ENCODE measurements around the gene MAP3K5. TPM values are rescaled to one million over a fixed set of nuclear protein-coding genes. Genes with fewer than 3 reads are reported as not detected.

The MAP3K5 gene
- total RNA-seq, 2 donors from 2014 or later: 6.7 to 11.9 TPM

DNA sequence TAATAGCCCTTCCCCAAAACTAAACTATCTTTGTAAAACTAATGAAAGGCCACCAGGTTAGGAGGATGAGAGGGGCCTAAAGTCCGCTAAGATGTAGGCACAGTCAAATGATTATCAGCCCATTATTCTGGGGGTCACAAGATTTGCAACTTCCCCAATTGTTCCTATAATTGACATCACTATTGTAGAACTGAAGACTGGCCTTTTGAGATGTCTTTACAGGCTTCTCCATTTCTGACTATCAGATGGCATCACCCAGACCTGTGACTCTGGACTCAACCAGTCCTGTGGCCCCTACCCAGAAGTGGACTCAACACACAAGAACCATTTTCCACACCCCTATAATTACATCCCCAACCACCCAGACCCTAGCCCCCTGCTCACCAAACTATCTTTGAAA, 180.5 kb downstream of the MAP3K5 start:
- Histone ChIP-seq H3K27ac (no peak overlapping the region), H3K9me3 (no peaks in the 10 kb centered on the region), H3K4me3 (no peak overlapping the region), H3K27me3 (no peaks in the 10 kb centered on the region), H3K4me1 (peaks cover 0 to 12% of the 10 kb centered on the region in 2 donors), H3K36me3 (no peaks in the 10 kb centered on the region)
- TF ChIP-seq, protein P1, sequence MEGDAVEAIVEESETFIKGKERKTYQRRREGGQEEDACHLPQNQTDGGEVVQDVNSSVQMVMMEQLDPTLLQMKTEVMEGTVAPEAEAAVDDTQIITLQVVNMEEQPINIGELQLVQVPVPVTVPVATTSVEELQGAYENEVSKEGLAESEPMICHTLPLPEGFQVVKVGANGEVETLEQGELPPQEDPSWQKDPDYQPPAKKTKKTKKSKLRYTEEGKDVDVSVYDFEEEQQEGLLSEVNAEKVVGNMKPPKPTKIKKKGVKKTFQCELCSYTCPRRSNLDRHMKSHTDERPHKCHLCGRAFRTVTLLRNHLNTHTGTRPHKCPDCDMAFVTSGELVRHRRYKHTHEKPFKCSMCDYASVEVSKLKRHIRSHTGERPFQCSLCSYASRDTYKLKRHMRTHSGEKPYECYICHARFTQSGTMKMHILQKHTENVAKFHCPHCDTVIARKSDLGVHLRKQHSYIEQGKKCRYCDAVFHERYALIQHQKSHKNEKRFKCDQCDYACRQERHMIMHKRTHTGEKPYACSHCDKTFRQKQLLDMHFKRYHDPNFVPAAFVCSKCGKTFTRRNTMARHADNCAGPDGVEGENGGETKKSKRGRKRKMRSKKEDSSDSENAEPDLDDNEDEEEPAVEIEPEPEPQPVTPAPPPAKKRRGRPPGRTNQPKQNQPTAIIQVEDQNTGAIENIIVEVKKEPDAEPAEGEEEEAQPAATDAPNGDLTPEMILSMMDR (IDR thresholded peaks at IDR 0.05): no peak
- no peak for DNase-seq (ENCODE audit: low spot score)

DNA sequence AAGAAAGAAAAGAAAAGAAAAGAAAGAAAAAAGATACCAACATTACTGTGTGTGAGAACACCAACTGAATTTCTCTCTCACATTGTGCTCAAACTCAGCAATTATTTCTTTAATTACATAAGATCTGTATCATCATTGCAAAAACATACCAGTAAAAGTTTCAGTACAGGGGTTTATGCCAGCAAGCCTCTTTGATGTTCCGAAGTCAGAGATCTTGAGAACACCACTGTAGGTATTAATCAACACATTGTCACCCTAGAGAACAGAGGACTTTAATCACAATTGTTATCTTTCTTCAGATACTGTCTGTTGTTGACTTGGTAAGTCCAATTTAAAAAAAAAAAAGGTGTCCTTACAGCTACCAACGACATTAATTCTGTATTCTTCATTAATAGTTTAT, 181.1 kb downstream of the MAP3K5 start:
- H3K4me3 ChIP-seq: no peak overlapping the region
- TF ChIP-seq, protein P1 (IDR thresholded peaks at IDR 0.05): no peak
- DNase-seq (ENCODE audit: low spot score): no peak
- H3K27ac ChIP-seq: no peak overlapping the region
- H3K9me3 ChIP-seq: no peaks in the 10 kb centered on the region
- H3K36me3 ChIP-seq: no peaks in the 10 kb centered on the region
- H3K27me3 ChIP-seq: no peaks in the 10 kb centered on the region
- peaks cover 0 to 12% of the 10 kb centered on the region in 2 donors for H3K4me1 ChIP-seq

DNA sequence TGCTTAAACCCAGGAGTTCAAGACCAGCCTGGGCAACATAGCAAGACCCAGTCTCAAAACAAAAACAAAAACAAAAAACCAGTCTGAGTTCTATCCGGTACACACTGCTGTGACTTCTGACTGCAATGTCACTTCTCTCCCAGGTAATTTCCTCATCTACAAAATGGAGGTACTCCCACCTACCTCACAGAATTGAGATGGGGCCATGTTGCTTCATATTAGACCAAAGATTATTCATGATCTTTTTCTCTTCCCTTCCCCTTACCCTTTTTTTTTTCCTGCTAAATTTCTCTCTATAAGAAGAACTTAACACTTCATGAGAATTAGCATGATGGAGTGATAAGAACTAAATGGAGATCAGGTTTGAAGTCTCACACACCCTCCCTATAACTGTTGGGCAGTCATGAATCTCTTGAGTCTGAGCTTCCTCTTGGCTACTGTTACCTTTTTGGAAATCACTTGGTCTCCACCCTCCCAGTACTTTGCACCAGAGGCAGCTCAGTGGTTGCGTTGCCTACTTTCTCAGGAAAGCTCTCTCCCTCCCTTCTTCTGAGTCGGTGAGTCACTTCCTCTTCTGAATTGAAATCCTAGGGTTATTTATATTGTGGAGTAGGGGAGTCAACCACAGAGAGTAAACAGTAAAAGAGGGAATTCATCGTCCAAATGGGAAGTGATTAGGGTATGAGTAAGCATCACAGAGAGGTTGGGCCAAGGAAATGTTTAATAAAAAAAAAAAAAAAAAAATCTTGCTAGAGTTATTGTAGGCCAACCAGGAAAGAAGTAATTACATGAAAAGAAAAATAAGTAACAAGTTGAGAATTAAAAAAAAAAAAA, 182.2 kb downstream of the MAP3K5 start:
- no peaks in the 10 kb centered on the region for H3K27me3 ChIP-seq
- H3K4me3 ChIP-seq: no peak overlapping the region
- H3K36me3 ChIP-seq: no peaks in the 10 kb centered on the region
- TF ChIP-seq, protein P1 (IDR thresholded peaks at IDR 0.05): no peak
- H3K27ac ChIP-seq: peak overlapping the region; percentile 33 to 55
- peaks cover 0 to 14% of the 10 kb centered on the region in 2 donors for H3K4me1 ChIP-seq
- no peaks in the 10 kb centered on the region for H3K9me3 ChIP-seq
- peak; percentile 73 for DNase-seq (ENCODE audit: low spot score)

DNA sequence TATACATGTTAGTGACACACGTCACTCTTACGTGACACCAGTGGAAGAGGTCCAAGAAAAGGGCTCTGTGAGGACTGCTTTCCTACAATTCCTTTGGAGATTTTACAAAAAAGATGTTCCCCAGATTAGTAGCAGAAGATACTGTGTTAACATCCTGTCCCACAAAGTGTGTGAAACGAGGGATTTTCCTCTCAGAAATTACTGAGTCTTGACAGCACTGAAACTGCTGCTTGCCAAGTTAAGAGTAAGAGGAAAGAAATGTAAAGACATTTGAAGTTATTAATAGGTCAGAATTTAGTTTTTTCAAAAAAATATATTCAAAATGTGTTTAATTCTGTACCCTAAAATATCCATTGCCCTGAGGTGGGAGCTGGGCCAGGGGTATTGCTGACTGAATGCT, 183.3 kb downstream of the MAP3K5 start:
- peaks cover 0 to 16% of the 10 kb centered on the region in 2 donors for H3K4me1 ChIP-seq
- no peaks in the 10 kb centered on the region for H3K27me3 ChIP-seq
- no peaks in the 10 kb centered on the region for H3K36me3 ChIP-seq
- no peak overlapping the region for H3K4me3 ChIP-seq
- no peaks in the 10 kb centered on the region for H3K9me3 ChIP-seq
- DNase-seq (ENCODE audit: low spot score): no peak
- TF ChIP-seq, protein P1 (IDR thresholded peaks at IDR 0.05): no peak
- H3K27ac ChIP-seq: peak overlapping the region in 1 of 2 donors; percentile 41

DNA sequence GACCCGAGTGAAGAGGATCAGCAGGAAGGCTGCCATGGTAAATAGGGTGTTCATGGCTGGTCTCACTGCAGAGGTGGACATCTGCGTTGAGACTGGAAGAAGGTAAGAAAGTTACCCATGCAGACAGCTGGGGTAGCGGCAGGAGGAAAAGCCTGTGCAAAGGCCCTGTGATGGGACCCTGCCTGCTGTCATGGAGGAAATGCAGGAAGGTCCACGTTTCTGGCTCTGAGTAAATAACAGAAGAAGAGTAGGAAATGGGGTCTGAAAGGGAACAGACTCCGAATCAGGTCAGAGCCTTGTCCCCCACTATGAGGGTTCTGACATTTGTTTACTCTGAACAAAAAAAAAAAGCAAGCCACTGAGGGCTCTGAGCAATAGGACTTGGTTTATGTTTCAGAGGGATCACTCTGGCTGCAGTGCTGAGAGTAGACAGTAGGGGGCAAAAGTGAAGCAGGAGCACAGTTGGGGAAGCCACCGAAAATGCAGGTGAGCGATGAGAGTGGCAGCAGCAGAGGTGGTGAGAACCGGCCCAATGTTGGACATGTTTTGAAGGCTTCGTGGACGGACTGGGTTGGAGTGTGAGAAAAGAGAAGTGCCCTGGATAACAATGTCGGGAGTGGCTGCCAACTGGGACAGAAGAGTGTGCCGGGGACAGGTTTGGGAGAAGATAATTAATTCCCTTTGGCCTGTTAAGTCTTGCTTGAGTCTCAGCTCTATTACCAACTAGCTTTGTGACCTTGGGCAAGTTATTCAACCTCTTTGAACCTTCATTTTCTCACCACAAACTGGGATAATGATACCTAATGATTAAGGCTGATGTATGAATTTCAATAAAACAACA, 184.1 kb downstream of the MAP3K5 start:
- Histone ChIP-seq H3K27me3 (no peaks in the 10 kb centered on the region), H3K4me3 (no peak overlapping the region), H3K36me3 (no peaks in the 10 kb centered on the region), H3K27ac (no peak overlapping the region), H3K9me3 (no peaks in the 10 kb centered on the region), H3K4me1 (peaks cover 0 to 16% of the 10 kb centered on the region in 2 donors)
- TF ChIP-seq, protein P1 (IDR thresholded peaks at IDR 0.05): peak; percentile 51 to 79
- DNase-seq (ENCODE audit: low spot score): peak; percentile 63
